Spinal cord (tissue), 10 donors: ENCODE results near the gene STX4. TPM values are rescaled to one million over a fixed set of nuclear protein-coding genes. Genes with fewer than 3 reads are reported as not detected.
A peak's percentile ranks its signal among the peaks of the same experiment; 100 is the strongest.

Experiments
- DNase-seq, 6 donors: peaks; one replicate each; pipeline versions ENCODE4 v3.0.0 to v3.0.0-alpha.2; 2013 to 2015; ENCODE audit warnings: low spot score in 6 of 6, low read depth in 4 of 6
- H3K27ac ChIP-seq: one replicate; pipeline ENCODE4 v1.5.1; 2013; ENCODE audit warnings: low read depth, low read length, control low read depth
- H3K27me3 ChIP-seq: one replicate; pipeline ENCODE4 v1.6.1; 2013; ENCODE audit warnings: low read length; ENCODE audit not compliant: control insufficient read depth, insufficient read depth
- H3K36me3 ChIP-seq: one replicate; pipeline ENCODE4 v1.6.1; 2013; ENCODE audit warnings: low read length; ENCODE audit not compliant: control insufficient read depth, insufficient read depth
- H3K4me1 ChIP-seq: one replicate; pipeline ENCODE4 v1.6.1; 2013; ENCODE audit warnings: low read length; ENCODE audit not compliant: control insufficient read depth, insufficient read depth
- H3K4me3 ChIP-seq: one replicate; pipeline ENCODE4 v1.5.1; 2013; ENCODE audit warnings: low read depth, low read length, control low read depth
- H3K9me3 ChIP-seq: one replicate; pipeline ENCODE4 v1.6.1; 2013; ENCODE audit warnings: low read length; ENCODE audit not compliant: control insufficient read depth, insufficient read depth
- WGBS: methylation state at CpG from one replicate; pipeline ENCODE4 v1.1.5; 2013; ENCODE audit warnings: missing lambda C conversion rate; ENCODE audit not compliant: insufficient coverage; 5-methylcytosine and 5-hydroxymethylcytosine counted together
- polyA plus RNA-seq, 2 donors: library from polyadenylated mRNA; unstranded; fragments of 120-200 nt; gene quantifications; one replicate each; pipeline ENCODE4 v1.2.1, GENCODE V29; 2013; ENCODE audit not compliant: insufficient read length in 2 of 2
- total RNA-seq, 2 donors: library from RNA; depleted of rRNA in 1 of 2; stranded (reverse); fragments of 120-200 nt in 1 of 2; fragments of >200 nt in 1 of 2; gene quantifications; one replicate each; pipeline versions ENCODE4 v1.2.3 to v1.2.4, GENCODE V29; 2013 to 2014
- donor health status: healthy.

The STX4 gene
- total and polyA plus RNA-seq, 4 donors = 28.6 to 91.6 (median 65.1) TPM

DNA sequence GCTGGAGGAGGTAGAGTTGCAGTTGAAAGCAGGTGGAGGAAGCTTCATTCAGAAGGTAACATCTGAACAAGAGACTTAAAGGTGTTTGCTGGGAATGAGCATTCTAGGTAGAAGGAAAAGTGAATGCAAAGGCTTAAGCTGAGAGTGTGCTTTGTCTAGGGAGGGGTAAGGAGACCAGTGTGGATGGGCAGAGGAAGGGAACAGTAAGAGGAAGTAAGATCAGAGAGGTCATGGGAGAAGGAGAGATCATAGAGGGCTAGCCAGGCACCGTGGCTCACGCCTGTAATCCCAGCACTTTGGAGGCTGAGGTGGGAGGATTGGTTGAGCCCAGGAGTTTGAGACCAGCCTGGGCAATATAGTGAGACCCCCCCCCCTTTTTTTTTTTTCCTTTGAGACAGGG, 3.3 kb downstream of the STX4 start:
- Histone ChIP-seq H3K4me1 (peaks cover 21% of the 10 kb centered on the region), H3K27ac (no peak overlapping the region), H3K27me3 (no peaks in the 10 kb centered on the region), H3K9me3 (no peaks in the 10 kb centered on the region), H3K4me3 (no peak overlapping the region), H3K36me3 (peaks cover 58% of the 10 kb centered on the region)
- 42% methylated on average over 2 of the region's 2 CpGs for WGBS
- no peak for DNase-seq

DNA sequence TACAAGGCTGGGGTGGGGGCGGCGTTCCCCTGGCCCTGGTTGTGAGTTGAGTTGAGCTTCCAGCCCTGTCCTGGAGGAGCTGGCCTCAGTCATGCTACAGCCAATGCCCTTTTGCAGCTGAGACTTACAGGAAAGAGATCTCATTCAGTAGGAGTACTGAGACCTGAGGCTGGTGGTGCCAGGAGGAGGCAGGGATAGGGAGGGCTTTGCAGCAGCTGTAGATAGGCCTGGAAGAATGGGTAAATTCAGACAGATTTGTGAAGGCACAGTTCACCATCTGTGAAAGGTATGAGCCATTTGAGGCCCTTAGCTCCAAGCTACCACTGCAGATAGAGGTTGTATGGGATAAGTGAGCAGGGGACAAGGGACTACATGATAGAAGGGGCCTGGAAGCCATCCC, 5.6 kb downstream of the STX4 start:
- Histone ChIP-seq H3K36me3 (peaks cover 71% of the 10 kb centered on the region), H3K27ac (no peak overlapping the region), H3K27me3 (no peaks in the 10 kb centered on the region), H3K9me3 (no peaks in the 10 kb centered on the region), H3K4me3 (no peak overlapping the region), H3K4me1 (peaks cover 19% of the 10 kb centered on the region)
- peak in 1 of 6 donors; percentile 26 for DNase-seq
- WGBS = 86% methylated on average over 2 of the region's 2 CpGs

DNA sequence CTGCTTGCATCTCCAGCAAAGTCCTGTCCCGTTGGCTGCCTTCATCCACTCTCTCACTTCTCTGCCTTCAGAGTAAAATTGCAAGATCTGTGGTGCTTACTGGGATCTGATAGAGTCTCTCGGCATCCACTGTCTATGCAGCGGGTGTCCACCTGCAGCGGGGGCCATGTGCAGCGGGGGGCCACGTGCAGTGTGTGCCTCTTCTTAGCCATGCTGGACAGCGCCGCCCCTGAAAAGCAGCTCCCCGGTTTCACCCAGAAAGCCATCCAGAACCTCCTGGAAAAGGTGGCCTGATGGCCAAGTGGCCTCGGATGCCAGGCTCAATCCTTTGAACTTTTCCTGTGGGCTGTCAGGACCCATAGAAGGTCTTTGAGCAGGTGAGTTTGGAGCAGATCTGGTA, 9.5 kb downstream of the STX4 start:
- no peaks in the 10 kb centered on the region for H3K9me3 ChIP-seq
- peaks cover 14% of the 10 kb centered on the region for H3K4me1 ChIP-seq
- H3K4me3 ChIP-seq = no peak overlapping the region
- H3K27me3 ChIP-seq = no peaks in the 10 kb centered on the region
- 87% methylated on average over 10 of the region's 10 CpGs for WGBS
- no peak overlapping the region for H3K27ac ChIP-seq
- DNase-seq = no peak
- peaks cover 52% of the 10 kb centered on the region for H3K36me3 ChIP-seq

DNA sequence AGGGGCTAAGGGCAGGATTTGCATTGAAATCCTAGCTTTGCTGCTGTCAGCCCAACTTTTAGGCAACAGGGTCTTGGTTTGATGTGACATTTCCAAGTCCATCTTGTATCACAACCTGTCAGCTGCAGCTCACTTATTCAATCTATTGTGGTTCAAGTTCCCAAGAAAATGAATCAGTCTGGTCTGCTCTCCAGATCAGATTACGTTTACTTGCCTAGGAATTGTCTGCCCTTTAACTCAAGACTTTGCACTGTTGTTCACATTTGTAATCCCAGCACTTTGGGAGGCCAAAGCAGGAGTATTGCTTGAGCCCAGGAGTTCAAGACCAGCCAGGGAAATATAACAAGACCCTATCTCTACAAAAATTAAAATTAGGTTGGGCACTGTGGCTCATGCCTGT, 10.0 kb downstream of the STX4 start:
- Histone ChIP-seq H3K4me3 (no peak overlapping the region), H3K27me3 (no peaks in the 10 kb centered on the region), H3K9me3 (no peaks in the 10 kb centered on the region), H3K27ac (no peak overlapping the region), H3K4me1 (peaks cover 11% of the 10 kb centered on the region), H3K36me3 (peaks cover 47% of the 10 kb centered on the region)
- no peak for DNase-seq
- 91% methylated on average over 1 of the region's 1 CpG for WGBS

DNA sequence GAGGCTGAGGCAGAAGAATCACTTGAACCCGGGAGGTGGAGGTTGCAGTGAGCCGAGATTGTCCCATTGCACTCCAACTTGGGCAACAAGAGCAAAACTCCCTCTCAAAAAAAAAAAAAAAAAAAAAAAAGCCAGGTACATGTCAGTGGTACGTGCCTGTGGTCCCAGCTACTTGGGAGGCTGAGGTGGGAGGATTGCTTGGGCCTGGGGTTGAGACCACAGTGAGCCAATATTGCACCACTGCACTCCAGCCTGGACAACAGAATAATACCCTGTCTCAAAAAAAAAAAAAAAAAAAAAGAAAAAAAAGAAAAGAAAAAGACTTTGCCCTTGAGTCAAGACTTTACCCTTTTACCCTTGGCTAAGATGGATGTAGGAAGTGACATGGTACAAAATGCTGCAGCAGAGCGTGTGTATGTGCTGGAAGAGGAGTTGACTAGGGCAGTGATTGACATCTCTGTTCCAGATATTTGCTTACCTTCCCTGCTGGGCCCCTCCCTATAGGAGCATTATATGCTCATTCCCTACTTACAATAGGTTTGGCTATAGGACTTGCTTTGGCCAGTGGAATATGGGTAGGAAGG, 10.6 kb downstream of the STX4 start:
- no peaks in the 10 kb centered on the region for H3K9me3 ChIP-seq
- H3K27me3 ChIP-seq = no peaks in the 10 kb centered on the region
- no CpG with 5 or more reads among the region's 4 CpGs for WGBS
- peaks cover 41% of the 10 kb centered on the region for H3K36me3 ChIP-seq
- peaks cover 6% of the 10 kb centered on the region for H3K4me1 ChIP-seq
- H3K4me3 ChIP-seq = no peak overlapping the region
- no peak overlapping the region for H3K27ac ChIP-seq
- no peak for DNase-seq

DNA sequence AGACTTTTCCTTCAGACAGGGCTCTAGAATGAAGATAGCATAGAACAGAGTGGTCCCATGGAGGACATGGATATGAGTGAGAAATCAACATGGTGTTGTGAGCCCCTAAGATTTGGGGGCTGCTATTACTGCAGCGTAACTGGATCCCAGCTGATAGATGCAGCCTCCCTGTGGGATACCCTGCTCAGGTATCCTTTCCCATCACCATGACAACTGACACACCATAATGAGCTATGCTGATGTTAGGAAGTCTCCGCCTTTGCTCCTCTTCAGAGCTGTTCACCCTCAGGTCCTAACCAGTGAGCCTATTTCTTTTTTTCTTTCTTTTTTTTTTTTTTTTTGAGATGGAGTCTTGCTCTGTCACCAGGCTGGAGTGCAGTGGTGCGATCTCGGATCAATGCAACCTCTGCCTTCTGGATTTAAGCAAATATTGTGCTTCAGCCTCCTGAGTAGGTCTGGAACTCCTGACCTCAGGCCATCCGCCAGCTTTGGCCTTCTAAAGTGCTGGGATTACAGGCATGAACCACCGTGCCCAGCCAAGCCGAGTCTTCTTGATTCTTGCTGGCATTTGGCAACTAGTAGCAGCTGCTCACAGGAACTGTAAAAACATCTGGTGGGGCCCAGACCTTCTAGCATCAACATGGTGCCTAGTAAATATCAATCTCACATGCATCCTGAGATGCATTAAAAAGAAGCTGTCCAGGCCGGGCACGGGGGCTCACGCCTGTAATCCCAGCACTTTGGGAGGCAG, 17.1 kb downstream of the STX4 start:
- H3K27ac ChIP-seq = no peak overlapping the region
- H3K9me3 ChIP-seq = no peaks in the 10 kb centered on the region
- no peaks in the 10 kb centered on the region for H3K36me3 ChIP-seq
- DNase-seq = no peak
- no peaks in the 10 kb centered on the region for H3K4me1 ChIP-seq
- H3K4me3 ChIP-seq = no peak overlapping the region
- no peaks in the 10 kb centered on the region for H3K27me3 ChIP-seq
- 78% methylated on average over 8 of the region's 10 CpGs for WGBS

DNA sequence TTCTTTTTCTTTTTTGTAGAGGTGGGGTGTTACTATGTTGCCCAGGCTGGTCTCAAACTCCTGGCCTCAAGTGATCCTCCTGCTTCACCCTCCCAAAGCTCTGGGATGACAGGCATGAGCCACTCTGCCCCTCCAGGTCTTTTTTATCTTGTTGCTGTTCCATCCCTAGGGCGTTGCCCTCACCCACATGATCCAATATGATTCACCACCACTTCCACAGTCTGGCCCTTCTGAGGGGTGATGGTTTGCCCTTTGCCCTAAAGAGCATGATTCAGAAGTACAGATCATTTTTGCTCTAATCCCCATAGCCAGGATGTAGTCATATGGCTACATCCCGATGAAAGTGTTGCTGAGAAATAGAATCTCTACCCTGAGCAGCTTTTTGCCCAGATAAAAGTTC, 18.8 kb downstream of the STX4 start:
- Histone ChIP-seq H3K27ac (no peak overlapping the region), H3K9me3 (no peaks in the 10 kb centered on the region), H3K4me1 (no peaks in the 10 kb centered on the region), H3K4me3 (no peak overlapping the region), H3K27me3 (no peaks in the 10 kb centered on the region), H3K36me3 (peaks cover 6% of the 10 kb centered on the region)
- DNase-seq = no peak
- no CpG with 5 or more reads among the region's 2 CpGs for WGBS

DNA sequence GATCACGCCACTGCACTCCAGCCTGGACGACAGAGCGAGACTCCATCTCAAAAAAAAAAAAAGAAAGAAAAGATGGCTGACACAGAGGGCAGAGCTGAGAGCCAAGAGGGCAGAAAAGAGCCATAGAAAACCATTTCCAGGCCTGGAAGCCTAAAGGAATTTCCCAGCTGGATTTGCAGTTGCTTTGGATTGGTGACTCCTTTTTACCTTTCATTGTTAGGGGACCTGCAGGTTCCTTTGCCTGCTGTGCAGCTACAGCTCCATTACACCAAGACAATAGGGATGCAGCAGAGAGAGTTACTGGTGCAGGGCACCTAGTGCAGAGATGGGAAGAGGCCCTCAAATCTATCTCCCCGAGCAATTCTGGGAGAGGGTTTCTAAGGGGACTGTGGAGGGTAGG, 22.3 kb downstream of the STX4 start:
- H3K27me3 ChIP-seq = no peaks in the 10 kb centered on the region
- no peak overlapping the region for H3K27ac ChIP-seq
- peaks cover 22% of the 10 kb centered on the region for H3K36me3 ChIP-seq
- no peak for DNase-seq
- H3K9me3 ChIP-seq = no peaks in the 10 kb centered on the region
- 100% methylated on average over 1 of the region's 4 CpGs for WGBS
- H3K4me3 ChIP-seq = no peak overlapping the region
- H3K4me1 ChIP-seq = no peaks in the 10 kb centered on the region

DNA sequence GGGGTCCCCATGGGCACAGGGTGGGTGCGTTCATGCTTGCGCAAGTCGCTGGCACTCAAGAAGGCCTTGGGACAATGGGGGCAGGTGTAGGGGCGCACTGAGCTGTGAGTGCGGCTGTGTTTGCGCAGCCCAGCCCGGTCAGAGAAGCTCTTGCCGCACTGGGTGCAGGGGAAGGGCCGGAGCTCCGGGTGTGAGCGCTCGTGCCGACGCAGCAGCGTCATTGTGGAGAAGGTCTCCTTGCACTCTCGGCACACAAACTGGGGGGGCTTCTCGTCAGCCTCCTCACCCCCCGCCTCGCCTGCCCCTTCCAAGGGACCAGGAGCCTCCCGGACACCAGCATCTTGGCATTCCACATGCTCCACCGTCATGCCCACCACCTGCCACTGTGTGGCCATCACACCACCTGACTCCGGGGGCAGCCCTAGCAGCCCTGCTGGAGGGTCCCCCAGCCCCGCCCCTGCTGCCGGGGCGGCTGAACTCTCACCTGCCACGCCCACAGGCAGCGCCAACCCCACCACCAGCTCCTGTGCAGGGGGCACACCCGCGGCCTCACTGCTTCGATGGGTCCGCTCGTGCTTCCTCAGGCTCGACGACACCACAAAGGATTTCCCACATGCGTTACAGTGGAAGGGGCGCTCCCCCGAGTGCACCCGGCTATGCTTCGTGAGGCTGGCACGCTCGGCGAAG, 27.9 kb downstream of the STX4 start:
- no peak overlapping the region for H3K4me3 ChIP-seq
- H3K4me1 ChIP-seq = no peaks in the 10 kb centered on the region
- no peak overlapping the region for H3K27ac ChIP-seq
- WGBS = 95% methylated on average over 37 of the region's 42 CpGs
- H3K36me3 ChIP-seq = peaks cover 61% of the 10 kb centered on the region
- DNase-seq = no peak
- no peaks in the 10 kb centered on the region for H3K9me3 ChIP-seq
- no peaks in the 10 kb centered on the region for H3K27me3 ChIP-seq
